A549 (cell line): ENCODE data around the gene TSR3.
A peak's percentile ranks its signal among the peaks of the same experiment; 100 is the strongest.

Experiments
- BHLHE40 ChIP-seq: IDR thresholded peaks from 2 replicates; pipeline ENCODE4 v1.6.1; 2012; ENCODE audit warnings: low read depth, low read length, inconsistent platforms
- CHD4 ChIP-seq: fragments of 200-600 bp; sonication (generic); IDR thresholded peaks from 2 replicates; pipeline ENCODE4 v1.6.1; 2016; ENCODE audit warnings: antibody characterized with exemption, mild to moderate bottlenecking, borderline replicate concordance
- EP300 ChIP-seq, 2 experiments: fragments of >200 bp; sonication (Bioruptor Twin); formaldehyde crosslinking; IDR thresholded peaks; 2 replicates in 1 of 2; 3 replicates in 1 of 2; pipeline ENCODE4 v1.6.1; 2016 to 2017
- HDAC2 ChIP-seq: fragments of 200-600 bp; sonication (generic); IDR thresholded peaks from 2 replicates; pipeline ENCODE4 v1.6.1; 2016
- KDM1A ChIP-seq: fragments of 200-600 bp; sonication (generic); IDR thresholded peaks from 2 replicates; pipeline ENCODE4 v1.6.1; 2016; ENCODE audit warnings: low read depth, mild to moderate bottlenecking
- MAFK ChIP-seq: fragments of 450-650 bp; IDR thresholded peaks from 2 replicates; pipeline ENCODE4 v1.6.1; 2014; ENCODE audit not compliant: partially characterized antibody
- PHF8 ChIP-seq: fragments of 200-600 bp; sonication (generic); IDR thresholded peaks from 2 replicates; pipeline ENCODE4 v1.6.1; 2016; ENCODE audit warnings: low read depth, mild to moderate bottlenecking, antibody characterized with exemption, moderate library complexity, borderline replicate concordance
- POLR2A ChIP-seq: IDR thresholded peaks from 2 replicates; pipeline ENCODE4 v1.6.1; 2012; ENCODE audit warnings: mild to moderate bottlenecking, low read length
- RAD21 ChIP-seq, 2 experiments: fragments of >200 bp in 1 of 2; sonication (Bioruptor Twin) in 1 of 2; formaldehyde crosslinking in 1 of 2; IDR thresholded peaks in 1 of 2; conservative IDR thresholded peaks in 1 of 2; 2 replicates in 1 of 2; 3 replicates in 1 of 2; pipeline ENCODE4 v1.6.1; 2012 to 2018; ENCODE audit warnings: inconsistent platforms in 1 of 2
- ZFP36 ChIP-seq: fragments of 450-650 bp; IDR thresholded peaks from 2 replicates; pipeline ENCODE4 v1.6.1; 2014; ENCODE audit warnings: borderline replicate concordance; ENCODE audit not compliant: partially characterized antibody
- TF ChIP-seq, protein P1 (sequence below): fragments of >200 bp; sonication (Bioruptor Twin); formaldehyde crosslinking; IDR thresholded peaks from 3 replicates; pipeline ENCODE4 v1.5.1; 2016
- TF ChIP-seq, protein P2 (sequence below): IDR thresholded peaks from 2 replicates; pipeline ENCODE4 v1.6.1; 2012
- TF ChIP-seq, protein P3 (sequence below): fragments of >200 bp; sonication (Bioruptor Twin); formaldehyde crosslinking; IDR thresholded peaks from 3 replicates; pipeline ENCODE4 v1.6.1; 2016

DNA sequence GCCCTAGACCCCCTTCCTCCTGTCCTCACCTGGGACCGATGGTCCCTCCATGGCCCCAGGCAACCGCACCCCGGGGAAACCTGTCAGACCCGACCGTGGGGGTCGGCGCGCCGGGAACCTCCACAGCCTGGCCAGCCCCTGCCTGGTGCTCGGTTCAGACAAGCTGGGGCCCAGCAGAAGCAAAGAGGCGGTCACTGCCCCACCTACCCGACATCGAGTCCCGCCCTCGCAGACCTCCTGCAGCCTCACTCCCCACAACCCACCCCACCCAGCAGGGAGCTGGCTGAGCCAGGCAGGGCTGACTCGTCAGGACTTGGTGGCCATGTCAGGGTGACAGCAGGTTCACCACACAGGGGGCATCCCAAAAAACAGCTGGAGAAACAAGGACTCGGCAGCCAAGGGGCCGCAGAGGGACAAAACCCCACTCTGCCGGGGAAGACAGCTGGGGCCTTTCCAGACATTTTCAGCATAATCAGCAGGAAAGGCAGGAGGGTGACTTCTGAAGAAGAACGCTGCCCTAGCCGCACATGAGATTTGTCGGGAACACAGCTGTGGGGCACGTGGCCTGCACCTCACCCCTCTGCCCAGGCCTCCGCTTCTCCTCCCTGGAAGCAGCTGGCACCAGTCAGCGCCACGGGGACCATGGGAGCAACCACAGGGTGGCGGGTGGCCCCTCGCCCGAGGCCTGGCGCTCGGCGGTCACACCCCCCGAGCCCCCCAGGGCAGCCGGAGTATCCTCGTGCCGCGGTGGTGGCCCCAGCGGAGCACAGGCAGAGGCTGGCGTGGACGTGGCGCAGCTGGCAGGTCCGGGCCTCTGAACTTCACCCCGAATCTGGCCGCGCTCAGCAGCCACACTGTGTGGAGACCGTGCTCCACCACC is 23.0 kb upstream of the TSR3 start:
- TF ChIP-seq, protein P1, sequence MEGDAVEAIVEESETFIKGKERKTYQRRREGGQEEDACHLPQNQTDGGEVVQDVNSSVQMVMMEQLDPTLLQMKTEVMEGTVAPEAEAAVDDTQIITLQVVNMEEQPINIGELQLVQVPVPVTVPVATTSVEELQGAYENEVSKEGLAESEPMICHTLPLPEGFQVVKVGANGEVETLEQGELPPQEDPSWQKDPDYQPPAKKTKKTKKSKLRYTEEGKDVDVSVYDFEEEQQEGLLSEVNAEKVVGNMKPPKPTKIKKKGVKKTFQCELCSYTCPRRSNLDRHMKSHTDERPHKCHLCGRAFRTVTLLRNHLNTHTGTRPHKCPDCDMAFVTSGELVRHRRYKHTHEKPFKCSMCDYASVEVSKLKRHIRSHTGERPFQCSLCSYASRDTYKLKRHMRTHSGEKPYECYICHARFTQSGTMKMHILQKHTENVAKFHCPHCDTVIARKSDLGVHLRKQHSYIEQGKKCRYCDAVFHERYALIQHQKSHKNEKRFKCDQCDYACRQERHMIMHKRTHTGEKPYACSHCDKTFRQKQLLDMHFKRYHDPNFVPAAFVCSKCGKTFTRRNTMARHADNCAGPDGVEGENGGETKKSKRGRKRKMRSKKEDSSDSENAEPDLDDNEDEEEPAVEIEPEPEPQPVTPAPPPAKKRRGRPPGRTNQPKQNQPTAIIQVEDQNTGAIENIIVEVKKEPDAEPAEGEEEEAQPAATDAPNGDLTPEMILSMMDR: no peak
- TF ChIP-seq, protein P2, sequence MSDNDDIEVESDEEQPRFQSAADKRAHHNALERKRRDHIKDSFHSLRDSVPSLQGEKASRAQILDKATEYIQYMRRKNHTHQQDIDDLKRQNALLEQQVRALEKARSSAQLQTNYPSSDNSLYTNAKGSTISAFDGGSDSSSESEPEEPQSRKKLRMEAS: no peak
- no peak for TF ChIP-seq EP300 (IDR thresholded peaks at IDR 0.05)
- TF ChIP-seq MAFK: peak; percentile 18
- TF ChIP-seq BHLHE40: no peak
- TF ChIP-seq PHF8: no peak
- TF ChIP-seq POLR2A: no peak
- no peak for TF ChIP-seq RAD21 (conservative IDR thresholded peaks at IDR 0.05 in 1 of 2, IDR thresholded peaks at IDR 0.05 in 1 of 2)
- TF ChIP-seq HDAC2: no peak
- TF ChIP-seq ZFP36: no peak
- TF ChIP-seq, protein P3, sequence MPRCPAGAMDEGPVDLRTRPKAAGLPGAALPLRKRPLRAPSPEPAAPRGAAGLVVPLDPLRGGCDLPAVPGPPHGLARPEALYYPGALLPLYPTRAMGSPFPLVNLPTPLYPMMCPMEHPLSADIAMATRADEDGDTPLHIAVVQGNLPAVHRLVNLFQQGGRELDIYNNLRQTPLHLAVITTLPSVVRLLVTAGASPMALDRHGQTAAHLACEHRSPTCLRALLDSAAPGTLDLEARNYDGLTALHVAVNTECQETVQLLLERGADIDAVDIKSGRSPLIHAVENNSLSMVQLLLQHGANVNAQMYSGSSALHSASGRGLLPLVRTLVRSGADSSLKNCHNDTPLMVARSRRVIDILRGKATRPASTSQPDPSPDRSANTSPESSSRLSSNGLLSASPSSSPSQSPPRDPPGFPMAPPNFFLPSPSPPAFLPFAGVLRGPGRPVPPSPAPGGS: no peak
- no peak for TF ChIP-seq CHD4
- no peak for TF ChIP-seq KDM1A
